Measurements from ENCODE around the gene LRRC42.

Gene LRRC42

GRCh38 chr1:54007613-54008012, 61.5 kb downstream of the LRRC42 start:
- DNase-seq = no peak

GRCh38 chr1:54008876-54009275, 62.7 kb downstream of the LRRC42 start:
- no peak for DNase-seq

- no peak for DNase-seq
These were observed 63.3 kb downstream of the LRRC42 start for GRCh38 chr1:54009406-54009805.

GRCh38 chr1:54010415-54011117, 64.4 kb downstream of the LRRC42 start:
- DNase-seq = no peak

GRCh38 chr1:54011316-54012007, 65.3 kb downstream of the LRRC42 start:
- DNase-seq = no peak

GRCh38 chr1:54012008-54012325, 65.8 kb downstream of the LRRC42 start:
- DNase-seq = no peak

- no peak for DNase-seq
These were observed 66.7 kb downstream of the LRRC42 start for GRCh38 chr1:54012863-54013262.

GRCh38 chr1:54013393-54014008, 67.4 kb downstream of the LRRC42 start:
- no peak for DNase-seq

- no peak for DNase-seq
These were observed 68.0 kb downstream of the LRRC42 start for GRCh38 chr1:54014009-54014629.

GRCh38 chr1:54016343-54017282, 70.5 kb downstream of the LRRC42 start:
- DNase-seq = peak; percentile 2

All from MV-4-11 (cell line).